ENCODE data around the gene ATP5MC3.

DNA sequence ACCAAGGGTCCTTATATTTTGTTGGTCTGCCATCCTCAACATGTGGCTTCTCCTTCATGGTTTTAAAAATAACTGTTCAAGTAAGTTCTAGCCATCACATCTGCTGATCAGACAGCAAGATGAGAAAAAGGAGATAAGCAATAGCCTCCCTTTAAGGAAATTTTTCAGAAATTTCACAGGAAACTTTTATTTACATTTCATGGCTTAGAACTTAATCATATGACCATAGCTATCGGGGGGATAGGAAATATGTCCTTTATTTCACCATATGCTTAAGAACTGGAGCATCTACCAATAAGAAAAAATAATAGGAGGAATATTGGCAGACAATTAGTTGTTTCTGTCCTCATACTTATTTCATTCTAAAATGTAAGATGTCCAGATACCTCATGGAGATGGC is 29.7 kb downstream of the ATP5MC3 start:
- TF ChIP-seq POLR2A (IDR thresholded peaks at IDR 0.05) = no peak
- TF ChIP-seq, protein P1, sequence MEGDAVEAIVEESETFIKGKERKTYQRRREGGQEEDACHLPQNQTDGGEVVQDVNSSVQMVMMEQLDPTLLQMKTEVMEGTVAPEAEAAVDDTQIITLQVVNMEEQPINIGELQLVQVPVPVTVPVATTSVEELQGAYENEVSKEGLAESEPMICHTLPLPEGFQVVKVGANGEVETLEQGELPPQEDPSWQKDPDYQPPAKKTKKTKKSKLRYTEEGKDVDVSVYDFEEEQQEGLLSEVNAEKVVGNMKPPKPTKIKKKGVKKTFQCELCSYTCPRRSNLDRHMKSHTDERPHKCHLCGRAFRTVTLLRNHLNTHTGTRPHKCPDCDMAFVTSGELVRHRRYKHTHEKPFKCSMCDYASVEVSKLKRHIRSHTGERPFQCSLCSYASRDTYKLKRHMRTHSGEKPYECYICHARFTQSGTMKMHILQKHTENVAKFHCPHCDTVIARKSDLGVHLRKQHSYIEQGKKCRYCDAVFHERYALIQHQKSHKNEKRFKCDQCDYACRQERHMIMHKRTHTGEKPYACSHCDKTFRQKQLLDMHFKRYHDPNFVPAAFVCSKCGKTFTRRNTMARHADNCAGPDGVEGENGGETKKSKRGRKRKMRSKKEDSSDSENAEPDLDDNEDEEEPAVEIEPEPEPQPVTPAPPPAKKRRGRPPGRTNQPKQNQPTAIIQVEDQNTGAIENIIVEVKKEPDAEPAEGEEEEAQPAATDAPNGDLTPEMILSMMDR (IDR thresholded peaks at IDR 0.05) = no peak
